ENCODE measurements around the gene S100A13.

DNA sequence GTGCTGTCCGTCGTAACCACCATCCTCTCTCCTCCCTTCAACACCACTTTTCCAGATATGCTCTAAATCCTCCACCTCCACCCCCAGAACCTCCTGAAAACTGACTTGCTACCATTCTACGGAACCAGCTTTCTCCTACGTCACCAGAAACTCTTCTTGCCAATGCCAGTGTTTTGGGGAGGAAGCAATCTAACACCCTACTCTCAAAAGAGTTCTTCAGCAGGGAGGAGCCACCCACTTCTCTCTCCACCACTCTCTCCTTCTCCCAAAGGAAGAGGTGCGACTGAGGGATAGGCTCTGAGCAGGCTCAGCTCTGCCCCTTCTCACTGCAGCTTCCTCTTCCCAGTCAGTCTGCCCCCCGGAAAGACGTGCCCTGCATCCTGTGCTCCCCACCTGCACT lies 55.6 kb downstream of the S100A13 start:
- TF ChIP-seq CTCF (IDR thresholded peaks at IDR 0.05 in 4 of 5, conservative IDR thresholded peaks at IDR 0.05 in 1 of 5) (no peak), POLR2A (IDR thresholded peaks at IDR 0.05) (no peak)
